Heart left ventricle (tissue), 13 donors: Measurements from ENCODE around the gene PRRG1.

ENCODE experiments used
- CTCF ChIP-seq, 12 donors: fragments of 200-600 bp; sonication (generic) in 4 of 12; IDR thresholded peaks; one replicate each; pipeline versions ENCODE4 v1.5.0 to v1.8.0; 2018 to 2022; ENCODE audit warnings: antibody characterized with exemption in 12 of 12, mild to moderate bottlenecking in 5 of 12
- POLR2A ChIP-seq, 2 donors: fragments of 450-650 bp; IDR thresholded peaks; one replicate each; pipeline ENCODE4 v1.6.1; 2017; ENCODE audit warnings: antibody characterized with exemption in 2 of 2, mild to moderate bottlenecking in 2 of 2, moderate library complexity in 2 of 2
- donor health status: ischemic (EF 13 %, LVEDD 7.1; RV severe dilation, severe dysfunction).
- donor health status: DM: no; HTN: yes; CAD: no.
- donor health status: DM: no; HTN: no; CAD: no.
- donor health status: ischemic (EF 25% LVEDD 6.9; RV normal size, moderate dysfunction).
- donor health status: ischemic (EF 25% LVEDD 5.7; RV mildly dilated, moderate dysfunction).
- donor health status: ischemic (EF 35%, LVEDD 5.7; RV mildly dilated, moderate dysfunction).
- donor health status: nonischemic (EF 11% LVEDD 7.7; RV severe dilation, severe dysfunction).
- donor health status: DM: yes; HTN: yes; CAD: no.
- donor health status: PGD.
- donor health status: ischemic (EF 29% LVEDD 5.4; RV normal size, mild dysfunction).
- donor health status: nonischemic (EF 23%, LVEDD 6.1; RV moderate dilation, normal function).

DNA sequence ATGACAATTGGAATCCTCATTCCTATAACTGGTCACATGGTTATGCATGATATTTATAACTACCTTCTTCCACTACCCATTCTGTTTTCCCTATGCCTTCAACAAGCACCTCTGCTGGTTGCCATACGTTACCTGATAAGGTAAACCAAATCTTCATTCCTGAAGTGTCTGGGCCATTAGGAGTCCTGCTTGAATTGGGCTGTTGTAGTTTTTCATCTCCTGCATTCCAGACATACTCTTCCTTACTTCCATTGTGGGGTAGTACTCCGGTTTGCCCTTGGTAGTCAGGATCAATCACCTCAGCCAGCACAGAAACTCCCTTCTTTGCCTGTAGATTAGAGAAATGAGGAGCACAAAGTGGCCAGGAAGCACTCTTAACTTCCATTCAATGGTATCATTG lies 113.2 kb downstream of the PRRG1 start:
- TF ChIP-seq CTCF (IDR thresholded peaks at IDR 0.05) (no peak), POLR2A (IDR thresholded peaks at IDR 0.05) (no peak)
